GM18951 (cell line): ENCODE results near the gene ALDH1A2.
"Not testable (repeated sequence)": the region's sequence is repeated elsewhere in the genome, so short reads cannot be mapped to it uniquely, and the experiment has no call there.

Experiments
- POLR2A ChIP-seq: IDR thresholded peaks from 4 replicates; pipeline ENCODE4 v1.6.1; 2011; ENCODE audit warnings: mild to moderate bottlenecking; ENCODE audit not compliant: insufficient read length, insufficient read depth; ENCODE audit errors: extremely low read depth
- in situ Hi-C: fragments of 300-500 bp; cut with MboI; formaldehyde crosslinking; loops from one replicate; pipeline ENCODE4 v1.12.0; 2022; ENCODE audit warnings: low sequenced_read_pairs, mixed read lengths, inconsistent platforms; ENCODE audit not compliant: unreplicated experiment

Gene ALDH1A2

GRCh38 chr15:58060575-58060974, 4.9 kb downstream of the ALDH1A2 start:
- in situ Hi-C loops, result no loop called here
- no peak for TF ChIP-seq POLR2A

GRCh38 chr15:58058729-58059128, 6.8 kb downstream of the ALDH1A2 start:
- in situ Hi-C loops, result no loop called here
- TF ChIP-seq POLR2A, result no peak

GRCh38 chr15:58058073-58058472, 7.4 kb downstream of the ALDH1A2 start:
- no peak for TF ChIP-seq POLR2A
- in situ Hi-C loops, result no loop called here

- no peak for TF ChIP-seq POLR2A
- in situ Hi-C loops, result no loop called here
These were observed 8.0 kb downstream of the ALDH1A2 start for GRCh38 chr15:58057559-58057958.

GRCh38 chr15:58056015-58056414, 9.5 kb downstream of the ALDH1A2 start:
- in situ Hi-C loops, result no loop called here
- no peak for TF ChIP-seq POLR2A

- in situ Hi-C loops, result no loop called here
- TF ChIP-seq POLR2A, result no peak
These were observed 12.0 kb downstream of the ALDH1A2 start for GRCh38 chr15:58053315-58054153.

- TF ChIP-seq POLR2A, result no peak
- in situ Hi-C loops, result no loop called here
These were observed 13.2 kb downstream of the ALDH1A2 start for GRCh38 chr15:58052334-58052733.

GRCh38 chr15:58049520-58050227, 15.8 kb downstream of the ALDH1A2 start:
- no peak for TF ChIP-seq POLR2A
- in situ Hi-C loops, result no loop called here

GRCh38 chr15:58048261-58048660, 17.2 kb downstream of the ALDH1A2 start:
- no peak for TF ChIP-seq POLR2A
- in situ Hi-C loops, result no loop called here

GRCh38 chr15:58047149-58047548, 18.4 kb downstream of the ALDH1A2 start:
- in situ Hi-C loops, result no loop called here
- TF ChIP-seq POLR2A, result no peak

GRCh38 chr15:58046467-58046866, 19.0 kb downstream of the ALDH1A2 start:
- in situ Hi-C loops, result no loop called here
- no peak for TF ChIP-seq POLR2A

GRCh38 chr15:58045376-58045775, 20.1 kb downstream of the ALDH1A2 start:
- in situ Hi-C loops, result not testable (repeated sequence)

- no peak for TF ChIP-seq POLR2A
- in situ Hi-C loops, result no loop called here
These were observed 21.0 kb downstream of the ALDH1A2 start for GRCh38 chr15:58044551-58044950.
